GM19397 (cell line): ENCODE results near the gene ARMH3.

Source experiments
- ATAC-seq: cut with Tn5 transposase; IDR thresholded peaks from one replicate; pipeline ENCODE4 v1.9.1; 2021; ENCODE audit warnings: mild to moderate bottlenecking, moderate library complexity; ENCODE audit not compliant: unreplicated experiment

ARMH3 gene

GRCh38 chr10:101816376-101816775 is 239.6 kb downstream of the ARMH3 start:
- no peak for ATAC-seq

DNA sequence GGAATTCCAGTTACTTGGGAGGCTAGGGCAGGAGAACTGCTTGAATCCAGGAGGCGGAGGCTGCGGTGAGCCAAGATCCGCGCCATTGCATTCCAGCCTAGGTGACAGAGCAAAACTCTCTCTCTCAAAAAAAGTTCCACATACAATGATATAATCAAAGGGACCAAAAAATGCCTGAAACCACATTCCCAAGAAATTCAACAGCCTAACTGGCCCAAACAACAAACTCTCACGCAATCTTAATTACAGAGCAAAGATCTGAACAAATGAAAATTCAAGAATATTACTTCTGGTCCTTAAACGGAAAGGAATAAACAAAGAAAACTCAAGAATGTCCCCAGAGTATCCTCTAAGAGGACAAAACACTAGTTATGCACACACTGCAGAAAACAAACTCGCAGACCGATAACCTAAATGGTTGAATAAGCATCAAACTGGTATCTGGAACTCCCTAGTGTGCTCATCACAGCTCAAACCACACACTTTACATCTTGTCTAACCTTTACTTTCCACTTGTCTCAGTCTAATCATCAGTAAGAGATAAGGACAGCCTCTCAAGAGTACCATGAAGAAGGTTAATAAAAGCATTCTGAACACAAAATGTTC is 241.4 kb downstream of the ARMH3 start:
- no peak for ATAC-seq

DNA sequence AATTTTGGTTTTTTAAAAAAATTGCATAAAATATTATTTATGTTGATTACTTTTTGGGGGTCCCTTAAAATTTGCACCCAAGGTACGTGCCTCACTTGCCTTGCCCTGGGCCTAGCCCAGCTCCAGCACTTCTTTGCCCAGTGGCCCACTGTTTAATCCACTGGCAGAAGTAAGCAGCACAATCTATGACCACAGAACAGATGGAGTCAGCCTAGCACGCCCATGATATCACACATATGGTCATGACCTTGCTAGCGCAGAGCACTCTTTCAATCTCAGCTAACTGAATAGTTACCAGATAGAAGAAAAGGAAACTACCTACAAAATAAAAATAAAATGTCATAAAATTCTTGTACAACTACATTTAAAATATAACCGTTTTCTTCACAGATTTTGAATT is 243.4 kb downstream of the ARMH3 start:
- no peak for ATAC-seq

DNA sequence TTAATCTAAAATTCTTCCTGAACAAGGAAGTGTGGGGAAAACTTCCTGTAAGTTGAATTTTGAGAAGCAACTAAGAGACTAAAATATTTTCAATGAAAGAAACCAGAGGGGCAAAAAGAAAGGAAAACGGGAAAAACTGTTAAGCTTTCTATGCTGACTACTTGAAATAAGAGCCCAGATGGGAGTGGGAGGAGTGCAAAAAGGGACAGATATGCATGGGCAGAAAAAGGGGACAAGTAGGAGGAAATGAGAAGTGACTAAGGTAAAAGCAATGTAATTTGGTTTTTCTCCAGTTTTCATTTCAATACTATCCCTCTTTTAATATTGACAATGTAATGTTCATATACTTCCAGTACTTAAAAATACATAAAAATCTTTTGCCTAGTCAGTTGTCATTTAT is 248.8 kb downstream of the ARMH3 start:
- ATAC-seq: no peak

GRCh38 chr10:101803511-101803910 is 252.5 kb downstream of the ARMH3 start:
- ATAC-seq: no peak

- no peak for ATAC-seq
These were observed 258.4 kb downstream of the ARMH3 start for GRCh38 chr10:101797403-101798059.
